HepG2 (cell line): Measurements from ENCODE around the gene GRK4. TPM values are rescaled to one million over a fixed set of nuclear protein-coding genes. Genes with fewer than 3 reads are reported as not detected.

ENCODE experiments used
- AHDC1 ChIP-seq: sonication (generic); formaldehyde crosslinking; IDR thresholded peaks from 2 replicates; pipeline ENCODE4 v1.5.1; 2020; ENCODE audit warnings: mild to moderate bottlenecking, missing genetic modification reagents, borderline replicate concordance
- CREB1 ChIP-seq, 2 experiments: fragments of 450-650 bp in 1 of 2; IDR thresholded peaks; 2 replicates each; pipeline ENCODE4 v1.6.1; 2016 to 2017; ENCODE audit warnings: control low read depth in 1 of 2, mild to moderate bottlenecking in 1 of 2, missing compliant biosample characterization in 1 of 2, missing genetic modification characterization in 1 of 2
- CTCF ChIP-seq: sonication (generic); formaldehyde crosslinking; IDR thresholded peaks from 2 replicates; pipeline ENCODE4 v1.5.0; 2020; ENCODE audit warnings: mild to moderate bottlenecking, missing genetic modification reagents, moderate library complexity
- PHF21A ChIP-seq: sonication (generic); formaldehyde crosslinking; IDR thresholded peaks from 2 replicates; pipeline ENCODE4 v1.5.0; 2020; ENCODE audit warnings: mild to moderate bottlenecking, missing genetic modification reagents
- STAG1 ChIP-seq: sonication (generic); formaldehyde crosslinking; IDR thresholded peaks from 2 replicates; pipeline ENCODE4 v1.4.0; 2020; ENCODE audit warnings: missing genetic modification reagents
- ZNF670 ChIP-seq: sonication (generic); formaldehyde crosslinking; IDR thresholded peaks from 2 replicates; pipeline ENCODE4 v1.8.0; 2022; ENCODE audit warnings: mild to moderate bottlenecking, missing genetic modification reagents, borderline replicate concordance
- polyA plus RNA-seq, 8 experiments: library from polyadenylated mRNA; depleted of rRNA in 3 of 8; stranded (reverse) in 7 of 8; unstranded in 1 of 8; fragments of >200 nt; fragmentation: Illumina TruSeq in 4 of 8; extraction: Trizol in 4 of 8; gene quantifications; 2 replicates each; pipeline versions ENCODE4 v1.2.1 to v1.2.3, GENCODE V29; 2011 to 2016; ENCODE audit warnings: low read depth in 4 of 8, missing spikeins in 1 of 8, mixed read lengths in 1 of 8; ENCODE audit not compliant: insufficient read depth in 1 of 8
- total RNA-seq, 5 experiments: library from RNA; depleted of rRNA; stranded (reverse); fragments of >200 nt; fragmentation: Illumina TruSeq; extraction: Trizol; gene quantifications; 2 replicates each; pipeline ENCODE4 v1.2.3, GENCODE V29; 2016; ENCODE audit warnings: low read depth in 1 of 5
- TF ChIP-seq, protein P1 (sequence below): sonication (generic); formaldehyde crosslinking; IDR thresholded peaks from 2 replicates; pipeline ENCODE4 v1.4.0; 2020; ENCODE audit warnings: missing genetic modification reagents

GRK4 gene
- total and polyA plus RNA-seq, 2 of the 13 experiments (the other 11 are each of a cell fraction or from before 2014, with no cell fraction given) = 1.8 to 2.0 TPM

DNA sequence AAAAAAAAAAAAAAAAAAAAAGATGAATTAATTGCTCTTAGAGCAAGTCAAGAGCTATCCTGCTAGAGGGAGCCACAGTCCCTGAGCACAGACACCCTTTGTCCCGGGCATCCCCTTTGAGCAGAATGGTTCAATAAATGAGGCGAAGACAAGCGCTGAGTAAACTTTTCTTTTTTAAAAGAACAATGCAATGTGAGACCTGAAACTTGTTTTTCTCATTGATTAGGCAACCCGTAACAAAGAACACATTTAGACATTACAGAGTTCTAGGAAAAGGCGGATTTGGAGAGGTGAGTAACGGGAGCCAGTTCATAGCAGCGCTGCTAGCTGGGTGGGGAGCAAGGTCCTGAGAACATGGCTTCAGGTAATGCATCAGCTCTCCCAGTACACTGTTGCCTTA is 46.1 kb downstream of the GRK4 start (continued):
- 0 out of 2 replicates have a peak, but pooled peaks have one; percentile 35 for TF ChIP-seq AHDC1 (CRISPR knock-in tag)
- peak; percentile 61 for TF ChIP-seq CTCF (CRISPR knock-in tag)
- no peak for TF ChIP-seq CREB1 (IDR thresholded peaks at IDR 0.05)
- peak; percentile 73 for TF ChIP-seq CREB1 (CRISPR knock-in tag; IDR thresholded peaks at IDR 0.05)
- TF ChIP-seq, protein P1, sequence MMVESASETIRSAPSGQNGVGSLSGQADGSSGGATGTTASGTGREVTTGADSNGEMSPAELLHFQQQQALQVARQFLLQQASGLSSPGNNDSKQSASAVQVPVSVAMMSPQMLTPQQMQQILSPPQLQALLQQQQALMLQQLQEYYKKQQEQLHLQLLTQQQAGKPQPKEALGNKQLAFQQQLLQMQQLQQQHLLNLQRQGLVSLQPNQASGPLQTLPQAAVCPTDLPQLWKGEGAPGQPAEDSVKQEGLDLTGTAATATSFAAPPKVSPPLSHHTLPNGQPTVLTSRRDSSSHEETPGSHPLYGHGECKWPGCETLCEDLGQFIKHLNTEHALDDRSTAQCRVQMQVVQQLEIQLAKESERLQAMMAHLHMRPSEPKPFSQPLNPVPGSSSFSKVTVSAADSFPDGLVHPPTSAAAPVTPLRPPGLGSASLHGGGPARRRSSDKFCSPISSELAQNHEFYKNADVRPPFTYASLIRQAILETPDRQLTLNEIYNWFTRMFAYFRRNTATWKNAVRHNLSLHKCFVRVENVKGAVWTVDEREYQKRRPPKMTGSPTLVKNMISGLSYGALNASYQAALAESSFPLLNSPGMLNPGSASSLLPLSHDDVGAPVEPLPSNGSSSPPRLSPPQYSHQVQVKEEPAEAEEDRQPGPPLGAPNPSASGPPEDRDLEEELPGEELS (CRISPR knock-in tag) = peak; percentile 38
- TF ChIP-seq PHF21A = peak; percentile 69
- 0 out of 2 replicates have a peak, but pooled peaks have one; percentile 42 for TF ChIP-seq ZNF670 (CRISPR knock-in tag)
- peak; percentile 37; the same call in 1 of the 2 replicates for TF ChIP-seq STAG1 (CRISPR knock-in tag)
